ENCODE data around the gene SVBP.
A peak's percentile ranks its signal among the peaks of the same experiment; 100 is the strongest.

- TF ChIP-seq USF2 (IDR thresholded peaks at IDR 0.05) (no peak), CTCF (IDR thresholded peaks at IDR 0.05) (peak; percentile 21; the same call in 2 of the 3 replicates), RAD21 (conservative IDR thresholded peaks at IDR 0.05 in 1 of 2, IDR thresholded peaks at IDR 0.05 in 1 of 2) (0 out of 5 replicates have a peak, but pooled peaks have one; percentile 15 to 22), RFX5 (IDR thresholded peaks at IDR 0.05) (no peak), EP300 (IDR thresholded peaks at IDR 0.05) (no peak), RCOR1 (IDR thresholded peaks at IDR 0.05; ENCODE audit: low read depth, low read length) (no peak), ELK1 (IDR thresholded peaks at IDR 0.05; ENCODE audit: low read depth, low read length) (no peak), JUN (IDR thresholded peaks at IDR 0.05) (no peak), CHD4 (IDR thresholded peaks at IDR 0.05; ENCODE audit: borderline replicate concordance) (no peak), POLR2A (IDR thresholded peaks at IDR 0.05; ENCODE audit: low read length) (no peak), NR3C1 (IDR thresholded peaks at IDR 0.05) (no peak), MAFK (IDR thresholded peaks at IDR 0.05; ENCODE audit: partially characterized antibody) (no peak), KDM5A (IDR thresholded peaks at IDR 0.05) (no peak)
Observed at GRCh38 chr1:42765832-42766740, 51.1 kb downstream of the SVBP start.

All from A549 (cell line).